SJSA1 (cell line): ENCODE measurements around the gene FGF8. TPM values are rescaled to one million over a fixed set of nuclear protein-coding genes. Genes with fewer than 3 reads are reported as not detected.

Experiments
- DNase-seq, 2 experiments: peaks; one replicate each; pipeline ENCODE4 v3.0.0-alpha.2; 2015 to 2020; ENCODE audit warnings: low spot score in 2 of 2, low read depth in 1 of 2
- H3K27ac ChIP-seq: fragments of 250-450 bp; sonication (Bioruptor Pico); 2 replicates; pipeline ENCODE4 v1.5.1; 2020; ENCODE audit warnings: mild to moderate bottlenecking, moderate library complexity
- H3K27me3 ChIP-seq: fragments of 250-450 bp; sonication (Bioruptor Pico); replicated peaks from 2 replicates; pipeline ENCODE4 v1.5.1; 2020; ENCODE audit warnings: mild to moderate bottlenecking, moderate library complexity
- H3K36me3 ChIP-seq: fragments of 250-450 bp; sonication (Bioruptor Pico); 2 replicates; pipeline ENCODE4 v1.5.1; 2020; ENCODE audit warnings: mild to moderate bottlenecking
- H3K4me1 ChIP-seq: fragments of 250-450 bp; sonication (Bioruptor Pico); replicated peaks from 2 replicates; pipeline ENCODE4 v1.6.1; 2021; ENCODE audit warnings: mild to moderate bottlenecking
- H3K4me3 ChIP-seq: fragments of 250-450 bp; sonication (Bioruptor Pico); 2 replicates; pipeline ENCODE4 v1.5.1; 2020; ENCODE audit warnings: mild to moderate bottlenecking
- H3K9me3 ChIP-seq: fragments of 250-450 bp; sonication (Bioruptor Pico); replicated peaks from 2 replicates; pipeline ENCODE4 v1.5.1; 2020; ENCODE audit warnings: mild to moderate bottlenecking
- total RNA-seq: library from RNA; depleted of rRNA; stranded (reverse); fragments of >200 nt; shearing (Covaris generic); gene quantifications from 2 replicates; pipeline ENCODE4 v1.2.3, GENCODE V29; 2014

The FGF8 gene
- total RNA-seq, 1 experiment from 2014 or later = not detected

- peaks cover 24% of the 10 kb centered on the region for H3K27me3 ChIP-seq
- no peak overlapping the region for H3K4me3 ChIP-seq
These were observed 7.1 kb downstream of the FGF8 start for GRCh38 chr10:101768791-101769170.

DNA sequence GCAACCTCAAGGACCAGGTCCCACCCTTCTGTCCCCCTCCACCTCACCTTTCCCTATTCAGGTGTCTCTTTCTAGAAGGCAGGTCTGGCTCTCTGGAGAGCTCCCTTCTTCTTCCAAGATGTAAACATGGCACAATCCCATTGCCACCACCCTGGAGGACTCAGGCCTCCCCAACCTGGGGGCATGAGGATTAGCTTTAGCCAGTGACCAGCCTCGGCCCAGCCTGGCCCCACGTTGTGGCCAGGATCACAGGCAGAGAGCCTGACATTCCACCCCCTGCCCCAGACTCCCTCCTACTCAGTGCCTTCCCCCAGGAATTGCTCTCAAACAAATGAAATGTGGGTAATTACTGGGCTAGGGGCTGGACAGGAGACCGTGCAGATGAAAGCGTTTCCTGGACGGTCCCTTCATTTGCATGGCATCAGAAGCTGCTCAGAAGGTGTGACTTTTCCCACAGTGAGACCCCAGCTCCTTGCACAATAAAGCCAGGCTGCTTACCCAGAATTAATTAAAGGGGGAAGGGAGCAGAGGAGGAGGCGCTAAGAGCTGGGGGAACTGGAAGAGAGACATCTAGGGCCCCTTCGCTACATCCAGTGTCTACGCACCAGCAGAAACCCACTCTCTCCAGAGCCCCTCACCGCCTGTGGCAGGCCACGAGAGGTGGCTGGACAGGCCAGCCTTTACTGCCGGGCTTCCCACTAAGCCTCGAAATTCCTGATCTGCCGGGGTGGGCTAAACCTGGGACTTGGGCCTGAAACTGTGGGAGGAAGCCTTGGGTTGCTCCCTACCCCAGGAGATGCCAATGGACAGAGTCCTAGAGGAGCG is 7.7 kb downstream of the FGF8 start:
- no peak overlapping the region for H3K27ac ChIP-seq
- H3K27me3 ChIP-seq = peaks cover 18% of the 10 kb centered on the region
- no peaks in the 10 kb centered on the region for H3K36me3 ChIP-seq
- no peak for DNase-seq
- no peak overlapping the region for H3K4me3 ChIP-seq
- no peaks in the 10 kb centered on the region for H3K9me3 ChIP-seq
- no peaks in the 10 kb centered on the region for H3K4me1 ChIP-seq

More at GRCh38 chr10:101768791-101769170, 7.1 kb downstream of the FGF8 start:
- DNase-seq = no peak
- Histone ChIP-seq H3K27ac (no peak overlapping the region), H3K36me3 (no peaks in the 10 kb centered on the region), H3K9me3 (no peaks in the 10 kb centered on the region), H3K4me1 (no peaks in the 10 kb centered on the region)

DNA sequence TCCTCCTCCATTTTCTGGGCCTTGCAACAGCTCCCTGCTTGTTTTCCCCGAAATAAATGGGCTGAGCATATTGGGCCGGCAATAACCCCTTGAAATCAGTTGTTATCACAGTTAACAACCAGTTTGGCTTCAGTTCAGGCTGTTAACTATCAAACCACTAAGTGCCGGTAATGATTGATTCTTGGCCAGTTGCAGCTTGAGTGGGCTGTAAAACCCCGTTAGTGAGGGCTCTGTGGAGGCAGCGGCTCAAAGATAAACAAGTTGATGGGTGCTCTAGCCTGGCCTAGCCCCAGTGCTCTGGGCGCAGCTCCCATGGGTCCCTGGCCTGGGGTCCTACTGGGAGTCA is 8.3 kb downstream of the FGF8 start:
- Histone ChIP-seq H3K4me1 (no peaks in the 10 kb centered on the region), H3K27me3 (peaks cover 12% of the 10 kb centered on the region; the same call in 1 of the 2 replicates)

GRCh38 chr10:101766753-101767599 is 8.9 kb downstream of the FGF8 start:
- Histone ChIP-seq H3K4me1 (no peaks in the 10 kb centered on the region), H3K4me3 (no peak overlapping the region), H3K27me3 (peaks cover 9% of the 10 kb centered on the region; the same call in 1 of the 2 replicates), H3K27ac (no peak overlapping the region), H3K36me3 (no peaks in the 10 kb centered on the region), H3K9me3 (no peaks in the 10 kb centered on the region)
- DNase-seq = no peak

More for the DNA sequence above, 8.3 kb downstream of the FGF8 start:
- DNase-seq = no peak
- Histone ChIP-seq H3K9me3 (no peaks in the 10 kb centered on the region), H3K27ac (no peak overlapping the region), H3K36me3 (no peaks in the 10 kb centered on the region), H3K4me3 (no peak overlapping the region)

DNA sequence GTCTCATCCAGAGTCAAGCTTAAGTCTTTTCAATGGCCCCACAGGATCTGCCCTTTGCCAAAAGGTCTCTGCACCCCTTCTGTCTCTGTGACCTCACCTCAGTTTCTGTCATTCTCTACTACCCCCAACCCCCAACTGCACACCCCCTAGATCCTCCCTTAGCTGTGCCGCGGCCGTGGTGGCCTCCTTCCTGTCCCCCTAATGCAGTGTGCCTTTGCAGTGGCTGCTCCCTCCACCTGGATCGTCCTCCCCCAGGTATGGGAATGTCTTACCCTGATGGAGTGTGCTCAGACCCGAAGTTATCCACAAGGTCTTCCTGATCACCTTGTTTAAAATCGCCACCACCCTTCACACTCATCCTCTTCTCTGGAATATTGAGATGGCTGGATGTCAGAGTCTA is 9.6 kb downstream of the FGF8 start:
- Histone ChIP-seq H3K27ac (no peak overlapping the region), H3K4me3 (no peak overlapping the region), H3K27me3 (peaks cover 3% of the 10 kb centered on the region; the same call in 1 of the 2 replicates), H3K9me3 (no peaks in the 10 kb centered on the region), H3K4me1 (no peaks in the 10 kb centered on the region), H3K36me3 (no peaks in the 10 kb centered on the region)
- DNase-seq = no peak

GRCh38 chr10:101763141-101763846 is 12.6 kb downstream of the FGF8 start:
- Histone ChIP-seq H3K27me3 (peaks cover 9% of the 10 kb centered on the region; the same call in 1 of the 2 replicates), H3K36me3 (no peaks in the 10 kb centered on the region)
- no peak for DNase-seq

GRCh38 chr10:101762736-101763135 is 13.2 kb downstream of the FGF8 start:
- DNase-seq = no peak
- Histone ChIP-seq H3K27ac (no peak overlapping the region), H3K4me3 (no peak overlapping the region), H3K9me3 (no peaks in the 10 kb centered on the region), H3K4me1 (no peaks in the 10 kb centered on the region), H3K36me3 (no peaks in the 10 kb centered on the region), H3K27me3 (peaks cover 9% of the 10 kb centered on the region; the same call in 1 of the 2 replicates)

More at GRCh38 chr10:101763141-101763846, 12.6 kb downstream of the FGF8 start:
- Histone ChIP-seq H3K4me1 (no peaks in the 10 kb centered on the region), H3K9me3 (no peaks in the 10 kb centered on the region), H3K27ac (no peak overlapping the region), H3K4me3 (no peak overlapping the region)

GRCh38 chr10:101761226-101761625 is 14.7 kb downstream of the FGF8 start:
- Histone ChIP-seq H3K4me1 (no peaks in the 10 kb centered on the region), H3K36me3 (no peaks in the 10 kb centered on the region), H3K27ac (no peak overlapping the region), H3K27me3 (peaks cover 6% of the 10 kb centered on the region; the same call in 1 of the 2 replicates), H3K9me3 (no peaks in the 10 kb centered on the region), H3K4me3 (no peak overlapping the region)
- DNase-seq = no peak

- no peak for DNase-seq
- H3K4me3 ChIP-seq = no peak overlapping the region
- no peak overlapping the region for H3K27ac ChIP-seq
- no peaks in the 10 kb centered on the region for H3K4me1 ChIP-seq
- no peaks in the 10 kb centered on the region for H3K36me3 ChIP-seq
- peaks cover 6% of the 10 kb centered on the region; the same call in 1 of the 2 replicates for H3K27me3 ChIP-seq
- H3K9me3 ChIP-seq = no peaks in the 10 kb centered on the region
These were observed 15.4 kb downstream of the FGF8 start for GRCh38 chr10:101760510-101760909.

- Histone ChIP-seq H3K27me3 (peaks cover 6% of the 10 kb centered on the region; the same call in 1 of the 2 replicates), H3K27ac (no peak overlapping the region), H3K36me3 (no peaks in the 10 kb centered on the region), H3K9me3 (no peaks in the 10 kb centered on the region), H3K4me1 (no peaks in the 10 kb centered on the region), H3K4me3 (no peak overlapping the region)
- DNase-seq = no peak
These were observed 16.3 kb downstream of the FGF8 start for GRCh38 chr10:101759309-101760247.

DNA sequence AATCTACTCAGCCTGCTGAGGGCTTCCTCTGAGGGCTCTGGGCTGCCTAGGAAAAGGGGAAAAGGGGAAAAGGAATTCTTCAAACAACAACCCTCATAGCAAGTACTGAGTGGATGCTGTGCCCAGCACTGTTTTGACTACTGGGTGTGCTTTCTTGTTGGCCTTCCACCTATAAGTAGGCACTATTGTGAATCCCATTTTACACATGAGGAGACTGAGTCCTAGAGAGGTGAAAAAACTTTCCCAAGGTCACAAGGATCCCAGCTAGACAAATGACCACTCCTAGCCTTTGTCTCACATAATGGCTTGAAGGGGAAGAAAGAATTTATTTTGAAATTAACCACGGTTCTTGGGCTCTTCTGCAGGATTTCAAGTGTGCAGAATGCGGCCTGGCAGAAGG is 17.1 kb downstream of the FGF8 start:
- H3K4me1 ChIP-seq = no peaks in the 10 kb centered on the region
- H3K4me3 ChIP-seq = no peak overlapping the region
- no peaks in the 10 kb centered on the region for H3K9me3 ChIP-seq
- no peak overlapping the region for H3K27ac ChIP-seq
- H3K36me3 ChIP-seq = no peaks in the 10 kb centered on the region
- no peak for DNase-seq
- peaks cover 12% of the 10 kb centered on the region for H3K27me3 ChIP-seq

DNA sequence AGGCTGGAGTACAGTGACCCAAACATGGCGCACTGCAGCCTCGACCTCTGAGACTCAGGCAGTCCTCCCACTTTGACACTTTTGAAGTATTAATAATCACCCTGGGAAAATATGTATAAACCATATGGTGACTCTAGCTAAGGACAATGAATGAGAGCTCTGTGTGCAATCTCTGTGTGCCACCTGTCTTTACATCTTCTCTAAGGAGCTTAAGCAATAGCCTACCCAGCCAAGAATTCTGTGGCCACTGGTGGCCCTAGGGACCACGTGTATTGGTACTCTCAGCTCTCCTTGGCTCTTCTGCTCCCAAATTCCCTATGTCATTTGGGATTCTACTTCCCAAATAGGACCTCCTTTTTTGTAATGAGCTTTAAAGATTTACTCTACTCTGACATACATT is 23.7 kb downstream of the FGF8 start:
- Histone ChIP-seq H3K27me3 (peaks cover 9% of the 10 kb centered on the region), H3K36me3 (no peaks in the 10 kb centered on the region), H3K27ac (no peak overlapping the region), H3K4me1 (no peaks in the 10 kb centered on the region), H3K4me3 (no peak overlapping the region), H3K9me3 (no peaks in the 10 kb centered on the region)
- DNase-seq = no peak
